GM21528 (cell line): ENCODE measurements around the gene SLC5A3.

Experiments used
- ATAC-seq: cut with Tn5 transposase; IDR thresholded peaks from one replicate; pipeline ENCODE4 v1.9.1; 2021; ENCODE audit warnings: mild to moderate bottlenecking, moderate library complexity; ENCODE audit not compliant: unreplicated experiment, low FRiP score

SLC5A3 gene

DNA sequence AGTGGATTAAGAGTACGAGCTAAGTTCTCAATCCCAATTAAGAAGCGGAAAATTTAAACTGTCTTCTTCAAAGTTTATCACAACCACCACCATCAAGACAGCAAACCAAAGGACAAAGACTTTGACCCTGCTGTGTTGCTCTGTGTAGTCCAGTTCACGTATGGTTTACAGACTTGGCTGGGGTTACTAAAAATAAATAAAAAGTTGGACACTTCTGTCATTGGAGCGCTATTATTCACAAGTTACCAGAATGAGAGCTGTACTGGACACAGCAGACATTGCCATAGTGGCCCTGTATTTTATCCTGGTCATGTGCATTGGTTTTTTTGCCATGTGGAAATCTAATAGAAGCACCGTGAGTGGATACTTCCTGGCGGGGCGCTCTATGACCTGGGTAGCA is 21.6 kb downstream of the SLC5A3 start:
- ATAC-seq, result no peak

- ATAC-seq, result no peak
Observed at GRCh38 chr21:34097442-34097841, 24.1 kb downstream of the SLC5A3 start.

- no peak for ATAC-seq
Observed at GRCh38 chr21:34100337-34100736, 27.0 kb downstream of the SLC5A3 start.

GRCh38 chr21:34100790-34101189 is 27.4 kb downstream of the SLC5A3 start:
- no peak for ATAC-seq

DNA sequence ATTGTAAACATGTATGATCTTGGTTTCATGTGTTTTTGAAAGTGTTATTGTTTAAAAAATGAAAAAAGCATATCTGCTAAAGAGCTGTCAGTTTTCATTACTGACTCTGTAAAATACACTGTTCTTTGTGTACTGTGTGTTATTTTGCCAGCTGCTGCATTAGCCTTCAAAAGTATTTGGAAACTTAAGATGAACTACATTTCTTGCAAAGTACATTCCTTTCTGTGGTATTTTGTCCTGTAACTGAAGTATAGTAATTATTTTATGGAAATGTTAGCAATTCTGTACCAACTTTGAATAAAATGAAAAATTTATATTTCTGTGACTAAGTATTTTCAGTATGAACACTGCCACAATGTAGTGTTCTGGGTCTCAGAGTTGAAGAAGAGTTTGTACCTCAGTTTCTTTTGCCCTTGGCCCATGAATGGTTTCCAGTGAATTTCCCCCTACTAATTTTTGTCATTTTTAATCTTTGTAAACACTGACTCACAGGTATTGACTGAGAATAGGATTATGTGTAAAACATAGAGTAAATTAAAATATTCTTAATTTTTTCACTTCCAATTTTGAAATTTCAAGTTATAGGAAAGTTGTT is 32.7 kb downstream of the SLC5A3 start:
- no peak for ATAC-seq

GRCh38 chr21:34107606-34108005 is 34.2 kb downstream of the SLC5A3 start:
- ATAC-seq, result no peak

DNA sequence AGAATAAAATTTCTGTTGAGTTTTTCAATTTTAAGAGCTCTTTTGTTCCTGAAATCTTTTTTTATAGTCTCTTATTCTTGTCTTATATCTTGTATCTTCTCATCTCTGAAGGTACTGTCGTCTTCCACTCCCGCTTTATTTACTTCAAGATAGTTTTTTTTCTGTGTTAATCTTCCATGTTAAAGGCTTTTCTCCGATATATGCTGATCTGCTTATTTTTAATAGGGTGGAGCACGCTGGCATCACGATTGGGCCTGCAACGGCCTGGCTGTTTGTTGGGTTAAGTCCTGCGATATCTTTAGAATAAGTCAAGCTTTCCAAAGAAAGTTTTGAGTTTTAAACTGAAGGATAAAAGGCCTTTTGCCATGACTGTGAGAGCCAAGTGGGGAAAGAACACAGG is 35.7 kb downstream of the SLC5A3 start:
- no peak for ATAC-seq

DNA sequence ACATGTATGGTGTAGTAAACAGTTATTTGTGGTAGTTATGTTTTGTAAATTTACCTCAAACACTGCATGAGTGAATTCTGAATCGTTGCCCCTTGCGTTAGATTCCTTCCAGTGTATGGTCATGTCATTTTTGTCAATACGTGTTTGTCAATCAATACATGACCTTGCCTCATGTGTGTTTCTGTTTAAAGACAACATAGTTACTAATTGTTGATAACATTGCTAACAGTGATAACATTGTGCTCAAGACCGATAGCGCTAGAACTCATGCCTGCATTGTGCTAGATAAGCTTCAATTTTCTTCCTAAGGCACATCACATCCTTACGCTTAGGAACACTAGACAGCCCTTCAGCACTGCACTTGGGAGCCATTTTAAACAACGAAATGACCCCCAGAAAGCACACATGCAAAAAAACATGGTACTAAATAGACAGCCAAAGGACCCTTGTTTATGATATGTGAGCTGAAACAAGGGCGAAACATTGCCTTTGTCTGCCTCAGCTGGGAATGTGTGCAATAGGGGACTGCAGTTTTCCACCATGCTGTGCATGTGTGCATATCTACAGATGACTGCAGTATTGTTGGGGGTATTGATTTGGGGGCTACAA is 37.3 kb downstream of the SLC5A3 start:
- no peak for ATAC-seq

DNA sequence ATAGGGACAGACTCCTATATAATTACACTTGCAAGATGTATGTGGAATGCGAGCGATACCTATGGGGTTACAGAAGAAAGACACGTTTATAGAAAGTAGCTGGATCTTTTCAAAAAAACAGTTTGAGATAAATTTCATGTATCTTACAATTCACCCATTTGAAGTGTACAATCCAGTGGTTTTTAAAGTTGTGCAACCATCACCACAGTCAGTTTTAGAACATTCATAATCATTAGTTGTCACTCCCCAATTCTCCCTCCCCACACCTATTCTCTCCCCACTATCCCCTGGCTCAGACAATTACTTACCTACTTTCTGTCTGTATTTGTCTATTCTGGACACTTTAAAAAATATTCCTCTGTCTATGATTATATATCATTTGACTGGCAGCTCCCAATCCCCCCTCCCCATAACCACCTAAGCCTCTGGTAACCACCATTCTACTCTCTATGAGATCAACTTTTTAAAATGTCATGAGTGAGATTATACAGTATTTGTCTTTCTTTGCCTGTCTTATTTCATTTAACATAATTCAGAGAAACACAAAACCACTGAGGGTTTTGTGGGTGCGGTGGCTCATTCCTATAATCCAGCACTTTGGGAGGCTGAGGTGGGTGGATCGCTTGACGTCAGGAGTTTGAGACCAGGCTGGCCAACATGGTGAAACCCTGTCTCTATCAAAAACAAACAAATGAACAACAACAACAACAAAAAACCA is 39.1 kb downstream of the SLC5A3 start:
- no peak for ATAC-seq

DNA sequence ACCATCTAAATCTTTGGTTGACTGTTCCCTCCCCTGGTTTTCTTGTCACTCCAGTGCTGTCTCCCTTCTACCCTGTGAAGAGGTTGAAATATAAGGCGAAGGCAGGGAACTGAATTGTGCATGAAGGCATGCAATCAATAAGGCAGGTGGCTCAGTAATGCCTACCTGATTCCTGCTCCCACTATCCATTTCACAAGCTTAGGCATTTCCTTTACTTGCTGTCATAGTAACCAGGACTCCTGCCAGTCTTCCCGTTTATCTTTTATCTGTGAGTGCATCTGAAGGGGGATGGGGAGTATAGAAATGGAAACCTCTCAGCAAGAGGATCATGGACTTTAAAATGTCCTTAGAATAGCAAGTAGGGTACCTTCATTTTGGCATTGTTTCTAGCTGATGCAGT is 40.5 kb downstream of the SLC5A3 start:
- no peak for ATAC-seq

DNA sequence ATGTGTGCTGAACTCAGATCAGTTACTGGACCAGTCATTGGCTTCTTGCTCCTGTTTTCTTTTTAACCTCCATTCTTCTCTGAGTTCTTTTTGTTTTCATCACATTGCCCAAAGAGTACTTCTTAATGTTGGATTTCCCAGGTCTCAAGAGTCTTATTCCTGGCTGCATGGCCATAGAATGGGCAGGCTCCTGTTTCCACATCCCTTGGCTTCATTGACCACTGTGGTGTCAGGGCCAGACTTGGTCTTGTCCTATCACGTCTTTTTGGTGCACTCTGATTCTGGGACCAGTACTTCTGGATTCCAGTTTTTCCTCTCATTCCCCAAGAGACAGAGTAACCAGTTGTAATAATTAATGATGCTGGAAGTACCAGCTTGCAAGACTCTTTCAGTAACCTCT is 41.8 kb downstream of the SLC5A3 start:
- no peak for ATAC-seq

DNA sequence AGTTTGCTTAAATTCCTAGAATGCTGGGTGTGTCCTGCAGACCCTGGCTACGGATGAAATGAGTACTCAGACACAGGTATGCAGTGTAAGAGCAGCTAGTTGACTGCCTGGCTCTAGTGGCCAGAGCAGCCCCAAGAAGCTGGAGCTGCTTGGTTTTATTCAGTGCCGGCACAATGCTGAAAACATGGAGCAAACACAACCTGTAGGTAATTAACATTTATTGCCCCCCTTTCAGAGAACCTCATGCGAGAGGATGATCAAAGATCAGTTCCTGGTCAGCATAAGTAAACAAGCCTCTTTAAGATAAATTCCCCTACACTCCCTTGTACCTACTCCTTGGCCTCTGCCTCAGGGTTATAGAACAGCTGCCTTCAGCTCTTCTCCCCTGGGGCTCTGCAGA is 43.2 kb downstream of the SLC5A3 start:
- no peak for ATAC-seq

DNA sequence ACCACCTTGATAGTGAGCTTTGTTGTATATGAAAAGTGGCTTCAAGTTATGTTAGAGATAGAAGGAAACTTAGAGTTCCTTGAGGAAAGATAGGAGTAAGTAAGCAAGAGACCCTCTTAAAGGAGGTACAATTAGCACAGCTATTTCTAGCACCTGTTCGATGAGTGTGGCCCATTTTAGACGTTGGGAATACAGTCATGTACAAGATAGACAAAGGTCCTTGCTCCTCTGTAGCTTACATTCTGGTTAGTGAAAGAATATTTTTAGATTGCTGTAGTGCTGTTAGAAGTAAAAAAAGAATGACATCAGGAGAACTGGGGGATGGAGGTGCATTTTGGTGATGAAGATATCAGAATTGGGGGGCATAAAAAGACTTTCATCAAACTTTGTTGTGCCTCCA is 47.5 kb downstream of the SLC5A3 start:
- no peak for ATAC-seq

- ATAC-seq, result no peak
Observed at GRCh38 chr21:34122047-34122446, 48.7 kb downstream of the SLC5A3 start.
